ENCODE measurements around the gene SLC2A8.

The SLC2A8 gene

GRCh38 chr9:127382541-127382940 lies 14.4 kb upstream of the SLC2A8 start:
- DNase-seq (ENCODE audit: low read depth): no peak

- no peak for DNase-seq (ENCODE audit: low read depth)
Observed at GRCh38 chr9:127384016-127384730, 12.8 kb upstream of the SLC2A8 start.

GRCh38 chr9:127384901-127385300 lies 12.1 kb upstream of the SLC2A8 start:
- DNase-seq (ENCODE audit: low read depth): no peak

- no peak for DNase-seq (ENCODE audit: low read depth)
Observed at GRCh38 chr9:127386249-127386648, 10.7 kb upstream of the SLC2A8 start.

- DNase-seq (ENCODE audit: low read depth): no peak
Observed at GRCh38 chr9:127386981-127387380, 10.0 kb upstream of the SLC2A8 start.

GRCh38 chr9:127388037-127388855 lies 8.7 kb upstream of the SLC2A8 start:
- DNase-seq (ENCODE audit: low read depth): peak; percentile 93

- DNase-seq (ENCODE audit: low read depth): no peak
Observed at GRCh38 chr9:127388856-127389238, 8.1 kb upstream of the SLC2A8 start.

- no peak for DNase-seq (ENCODE audit: low read depth)
Observed at GRCh38 chr9:127389381-127390247, 7.4 kb upstream of the SLC2A8 start.

GRCh38 chr9:127390248-127390545 lies 6.8 kb upstream of the SLC2A8 start:
- no peak for DNase-seq (ENCODE audit: low read depth)

- no peak for DNase-seq (ENCODE audit: low read depth)
Observed at GRCh38 chr9:127390563-127390962, 6.4 kb upstream of the SLC2A8 start.

- DNase-seq (ENCODE audit: low read depth): no peak
Observed at GRCh38 chr9:127392166-127392565, 4.8 kb upstream of the SLC2A8 start.

GRCh38 chr9:127392976-127393375 lies 4.0 kb upstream of the SLC2A8 start:
- DNase-seq (ENCODE audit: low read depth): no peak

GRCh38 chr9:127393645-127394044 lies 3.3 kb upstream of the SLC2A8 start:
- DNase-seq (ENCODE audit: low read depth): no peak

GRCh38 chr9:127395497-127396252 lies 1.3 kb upstream of the SLC2A8 start:
- no peak for DNase-seq (ENCODE audit: low read depth)

- DNase-seq (ENCODE audit: low read depth): no peak
Observed at GRCh38 chr9:127396253-127396807, 639 bp upstream of the SLC2A8 start.

GRCh38 chr9:127397646-127398274 lies 791 bp downstream of the SLC2A8 start:
- no peak for DNase-seq (ENCODE audit: low read depth)

- DNase-seq (ENCODE audit: low read depth): no peak
Observed at GRCh38 chr9:127398275-127398647, 1.3 kb downstream of the SLC2A8 start.

- no peak for DNase-seq (ENCODE audit: low read depth)
Observed at GRCh38 chr9:127398715-127399400, 1.9 kb downstream of the SLC2A8 start.

- DNase-seq (ENCODE audit: low read depth): no peak
Observed at GRCh38 chr9:127399736-127400269, 2.8 kb downstream of the SLC2A8 start.

GRCh38 chr9:127402401-127403090 lies 5.6 kb downstream of the SLC2A8 start:
- no peak for DNase-seq (ENCODE audit: low read depth)

All from fibroblast of the conjunctiva (primary cell).